Natural killer cell (primary cell): ENCODE data around the gene RCOR2. TPM values are rescaled to one million over a fixed set of nuclear protein-coding genes. Genes with fewer than 3 reads are reported as not detected.

Experiments used
- ATAC-seq, 3 donors: fragments of 150-1000 bp in 2 of 3; fragments of 200-7000 bp in 1 of 3; cut with Tn5 transposase; 1 replicate in 1 of 3; 2 replicates in 2 of 3; pipeline ENCODE4 v1.10.0; 2021; ENCODE audit warnings: mild to moderate bottlenecking in 2 of 3, moderate library complexity in 2 of 3
- DNase-seq, 2 donors: peaks; one replicate each; pipeline versions ENCODE4 v3.0.0 to v3.0.0-alpha.2; 2013 to 2021; ENCODE audit warnings: mixed read lengths in 1 of 2
- H3K27ac ChIP-seq: one replicate; pipeline ENCODE4 v1.5.1; 2013; ENCODE audit warnings: mild to moderate bottlenecking, low read length
- H3K27me3 ChIP-seq: one replicate; pipeline ENCODE4 v1.6.1; 2013; ENCODE audit warnings: low read length; ENCODE audit not compliant: control insufficient read depth, insufficient read depth
- H3K36me3 ChIP-seq: one replicate; pipeline ENCODE4 v1.6.1; 2013; ENCODE audit warnings: low read length; ENCODE audit not compliant: control insufficient read depth, insufficient read depth
- H3K4me1 ChIP-seq: one replicate; pipeline ENCODE4 v1.6.1; 2013; ENCODE audit warnings: low read length; ENCODE audit not compliant: control insufficient read depth, insufficient read depth
- H3K4me3 ChIP-seq: one replicate; pipeline ENCODE4 v1.5.1; 2013; ENCODE audit warnings: low read length
- H3K9me3 ChIP-seq: one replicate; pipeline ENCODE4 v1.6.1; 2013; ENCODE audit warnings: low read length; ENCODE audit not compliant: control insufficient read depth, insufficient read depth
- H3K27ac Mint-ChIP-seq, 2 donors: one replicate each; pipeline ENCODE4 v1.8.0; 2022; ENCODE audit warnings: mild to moderate bottlenecking in 2 of 2, mixed read lengths in 2 of 2, moderate library complexity in 1 of 2
- H3K27me3 Mint-ChIP-seq, 2 donors: one replicate each; pipeline ENCODE4 v1.8.0; 2022; ENCODE audit warnings: low read depth in 2 of 2, mixed read lengths in 2 of 2
- H3K36me3 Mint-ChIP-seq: one replicate; pipeline ENCODE4 v1.8.0; 2022; ENCODE audit warnings: mixed read lengths
- H3K4me1 Mint-ChIP-seq, 2 donors: one replicate each; pipeline ENCODE4 v1.8.0; 2022; ENCODE audit warnings: mixed read lengths in 2 of 2
- H3K4me3 Mint-ChIP-seq: one replicate; pipeline ENCODE4 v1.8.0; 2022; ENCODE audit warnings: mild to moderate bottlenecking, moderate library complexity, mixed read lengths
- H3K9me3 Mint-ChIP-seq, 2 donors: one replicate each; pipeline ENCODE4 v1.8.0; 2022; ENCODE audit warnings: mixed read lengths in 2 of 2
- WGBS: methylation state at CpG from one replicate; pipeline ENCODE4 v1.1.7; 2013; ENCODE audit warnings: missing lambda C conversion rate; ENCODE audit not compliant: insufficient coverage; 5-methylcytosine and 5-hydroxymethylcytosine counted together
- intact Hi-C: fragments of 100-400 bp; cut with micrococcal nuclease; formaldehyde crosslinking; loops from one replicate; pipeline ENCODE4 v1.14.2; 2022
- total RNA-seq, 4 donors: library from RNA; stranded (reverse); fragments of 120-200 nt in 1 of 4; gene quantifications; one replicate each; pipeline versions ENCODE4 v1.2.3 to v1.2.4, GENCODE V29; 2013 to 2022
- TF ChIP-seq, protein P1 (sequence below): fragments of 200-600 bp; IDR thresholded peaks from one replicate; pipeline ENCODE4 v1.8.0; 2022; ENCODE audit warnings: antibody characterized with exemption

RCOR2 gene
- total RNA-seq, 3 donors from 2014 or later (not counting 1 experiment from before 2014, with no cell fraction given), result not detected

DNA sequence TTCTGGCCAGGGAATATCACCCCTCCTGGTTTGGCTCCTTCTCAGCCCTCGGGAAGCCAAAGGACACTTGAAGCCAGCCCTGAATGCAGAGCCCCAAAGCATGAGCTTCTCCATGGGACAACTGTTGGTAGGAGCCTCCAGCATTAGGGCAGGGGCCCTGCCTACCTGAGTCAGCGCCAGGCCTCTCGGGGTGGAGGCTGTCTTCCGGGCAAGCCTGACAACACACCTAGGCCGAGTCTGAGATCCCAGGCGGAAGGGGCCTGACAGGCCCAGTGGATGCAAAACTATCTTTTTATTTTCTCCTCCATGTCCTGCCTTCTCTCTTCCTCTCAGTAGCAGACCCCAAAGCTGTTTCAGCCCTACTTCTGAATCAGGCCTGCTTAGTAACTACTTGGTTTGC, 27.6 kb downstream of the RCOR2 start:
- TF ChIP-seq, protein P1, sequence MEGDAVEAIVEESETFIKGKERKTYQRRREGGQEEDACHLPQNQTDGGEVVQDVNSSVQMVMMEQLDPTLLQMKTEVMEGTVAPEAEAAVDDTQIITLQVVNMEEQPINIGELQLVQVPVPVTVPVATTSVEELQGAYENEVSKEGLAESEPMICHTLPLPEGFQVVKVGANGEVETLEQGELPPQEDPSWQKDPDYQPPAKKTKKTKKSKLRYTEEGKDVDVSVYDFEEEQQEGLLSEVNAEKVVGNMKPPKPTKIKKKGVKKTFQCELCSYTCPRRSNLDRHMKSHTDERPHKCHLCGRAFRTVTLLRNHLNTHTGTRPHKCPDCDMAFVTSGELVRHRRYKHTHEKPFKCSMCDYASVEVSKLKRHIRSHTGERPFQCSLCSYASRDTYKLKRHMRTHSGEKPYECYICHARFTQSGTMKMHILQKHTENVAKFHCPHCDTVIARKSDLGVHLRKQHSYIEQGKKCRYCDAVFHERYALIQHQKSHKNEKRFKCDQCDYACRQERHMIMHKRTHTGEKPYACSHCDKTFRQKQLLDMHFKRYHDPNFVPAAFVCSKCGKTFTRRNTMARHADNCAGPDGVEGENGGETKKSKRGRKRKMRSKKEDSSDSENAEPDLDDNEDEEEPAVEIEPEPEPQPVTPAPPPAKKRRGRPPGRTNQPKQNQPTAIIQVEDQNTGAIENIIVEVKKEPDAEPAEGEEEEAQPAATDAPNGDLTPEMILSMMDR, result no peak
- no peaks in the 10 kb centered on the region for H3K36me3 Mint-ChIP-seq

DNA sequence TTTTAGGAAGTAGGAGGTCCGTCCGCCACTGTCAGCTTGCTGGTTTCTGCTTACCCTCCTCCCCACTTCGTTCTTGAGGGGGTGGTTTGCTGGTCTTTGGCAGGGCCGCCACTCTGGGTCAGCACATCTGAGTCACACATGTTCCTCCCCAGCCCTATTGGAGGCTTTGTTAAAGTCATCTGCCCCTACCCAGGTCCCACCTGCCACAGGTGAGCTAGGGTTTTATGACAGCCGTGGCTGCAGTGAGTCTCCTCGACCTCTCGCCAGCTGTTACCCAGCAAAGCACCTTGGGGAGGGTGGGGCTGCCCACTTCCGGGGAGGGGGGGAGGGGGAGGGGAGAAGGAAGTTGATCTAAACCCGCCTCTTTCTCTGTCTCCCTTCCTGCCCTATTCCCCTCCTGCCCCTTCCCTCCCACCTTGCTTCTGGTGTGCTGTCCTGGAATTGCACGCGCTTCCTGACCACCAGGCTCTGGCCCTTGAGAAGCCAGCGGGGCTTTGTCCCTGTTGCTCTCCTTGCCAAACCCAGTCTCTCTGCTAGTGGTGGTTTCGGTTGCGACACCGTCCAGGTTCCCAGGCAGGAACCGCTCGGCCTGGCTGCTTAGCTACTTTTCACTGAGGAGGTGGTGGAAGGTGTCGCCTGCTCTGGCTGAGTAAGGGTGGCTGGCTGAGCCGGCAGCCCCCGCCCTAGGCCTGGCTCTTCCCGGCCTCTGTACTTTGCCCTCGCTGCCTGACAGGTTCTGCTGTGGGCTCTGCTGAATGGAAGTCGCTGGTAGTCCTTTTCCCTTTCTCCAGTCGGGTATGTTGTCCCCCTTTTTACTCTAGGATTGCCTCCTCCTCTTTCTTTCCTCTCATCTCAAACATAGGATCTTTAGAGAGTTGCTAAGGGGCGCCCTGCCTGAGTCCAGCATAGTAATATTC, 28.5 kb downstream of the RCOR2 start:
- Histone ChIP-seq H3K4me3 (peak overlapping the region; percentile 70), H3K9me3 (no peaks in the 10 kb centered on the region), H3K4me1 (peaks cover 73% of the 10 kb centered on the region), H3K27ac (peak overlapping the region; percentile 90), H3K36me3 (peaks cover 4% of the 10 kb centered on the region), H3K27me3 (no peaks in the 10 kb centered on the region)
- Mint-ChIP-seq H3K9me3 (no peaks in the 10 kb centered on the region), H3K4me1 (peaks cover 70 to 75% of the 10 kb centered on the region in 2 donors), H3K4me3 (peak overlapping the region; percentile 93), H3K36me3 (no peaks in the 10 kb centered on the region), H3K27me3 (no peaks in the 10 kb centered on the region), H3K27ac (peak overlapping the region; percentile 94)
- WGBS, result 8% methylated on average over 24 of the region's 25 CpGs
- DNase-seq (peak; percentile 55 to 86), ATAC-seq (peak; percentile 77 to 86 (median 82))
- intact Hi-C loops, result loop anchor here (2.0 to 5.0 kb wide), 3 partner anchors 16 to 51 kb away; partner anchors contain the start of genes MARK2 and NAA40
- TF ChIP-seq, protein P1, result no peak

More for the DNA sequence above, 27.6 kb downstream of the RCOR2 start:
- peaks cover 70 to 77% of the 10 kb centered on the region in 2 donors for H3K4me1 Mint-ChIP-seq
- Histone ChIP-seq H3K4me1 (peaks cover 64% of the 10 kb centered on the region), H3K27me3 (no peaks in the 10 kb centered on the region), H3K4me3 (no peak overlapping the region), H3K36me3 (peaks cover 4% of the 10 kb centered on the region), H3K27ac (peak overlapping the region; percentile 90), H3K9me3 (no peaks in the 10 kb centered on the region)
- DNase-seq (no peak), ATAC-seq (no peak)
- WGBS, result 92% methylated on average over 6 of the region's 6 CpGs
- intact Hi-C loops, result loop anchor here (2.0 to 5.0 kb wide), 3 partner anchors 17 to 52 kb away; partner anchors contain the start of genes MARK2 and NAA40
- H3K27ac Mint-ChIP-seq, result peak overlapping the region; percentile 94
- H3K9me3 Mint-ChIP-seq, result no peaks in the 10 kb centered on the region
- no peaks in the 10 kb centered on the region for H3K27me3 Mint-ChIP-seq
- H3K4me3 Mint-ChIP-seq, result peak overlapping the region; percentile 93

DNA sequence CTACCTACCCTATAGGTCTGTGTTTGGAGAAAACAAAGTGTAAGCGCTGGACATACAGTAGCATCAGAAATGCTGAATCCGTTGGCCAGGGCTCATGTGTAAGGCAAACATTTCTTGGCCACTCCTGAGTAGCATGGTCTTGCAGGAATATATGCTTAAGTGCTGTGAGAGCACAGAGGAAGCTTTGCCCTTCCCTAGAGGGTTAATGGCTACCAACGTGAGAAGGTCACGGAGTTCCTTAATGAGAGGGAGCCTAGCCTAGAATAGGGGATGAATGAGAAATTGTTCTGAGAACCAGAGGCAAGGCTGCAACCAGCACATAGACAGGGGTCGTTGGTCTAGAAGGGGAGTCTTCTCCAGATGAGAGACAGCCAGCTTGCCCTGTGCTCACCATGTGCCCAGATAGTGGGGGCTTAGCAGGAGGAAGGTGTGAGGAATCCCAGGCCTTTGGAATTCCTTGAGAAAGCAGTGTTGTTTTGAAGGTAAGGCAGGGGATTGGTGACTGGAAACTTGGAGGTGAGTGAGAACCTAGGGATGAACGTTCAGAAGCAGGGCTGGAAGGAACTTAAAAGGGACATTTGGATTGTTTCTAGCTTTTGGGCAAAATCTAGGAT, 29.5 kb downstream of the RCOR2 start:
- Mint-ChIP-seq H3K9me3 (no peaks in the 10 kb centered on the region), H3K27ac (peak overlapping the region; percentile 94), H3K36me3 (no peaks in the 10 kb centered on the region), H3K4me1 (peaks cover 73 to 77% of the 10 kb centered on the region in 2 donors), H3K4me3 (peak overlapping the region; percentile 93), H3K27me3 (no peaks in the 10 kb centered on the region)
- intact Hi-C loops, result loop anchor here (5.0 kb wide), 1 partner anchor 50 kb away; the partner anchor contains the start of gene MARK2
- Histone ChIP-seq H3K4me1 (peaks cover 79% of the 10 kb centered on the region), H3K27ac (peak overlapping the region; percentile 90), H3K36me3 (peaks cover 4% of the 10 kb centered on the region), H3K9me3 (no peaks in the 10 kb centered on the region), H3K4me3 (no peak overlapping the region), H3K27me3 (no peaks in the 10 kb centered on the region)
- 47% methylated on average over 6 of the region's 6 CpGs for WGBS
- TF ChIP-seq, protein P1, result no peak
- DNase-seq (no peak), ATAC-seq (no peak)
